Measurements from ENCODE around the gene KRT79. TPM values are rescaled to one million over a fixed set of nuclear protein-coding genes. Genes with fewer than 3 reads are reported as not detected.
A peak's percentile ranks its signal among the peaks of the same experiment; 100 is the strongest.
"Not testable (repeated sequence)": the region's sequence is repeated elsewhere in the genome, so short reads cannot be mapped to it uniquely, and the experiment has no call there.

KRT79 gene
- total RNA-seq (under 1 TPM in 1 of 2 donors, not detected in 1; 0.12 TPM), polyA plus RNA-seq (1 to 10 TPM in 1 of 2 donors, under 1 TPM in 1; 0.02 to 1.5 TPM)
- long read RNA-seq, donor 1: 0 reads
- long read RNA-seq, donor 2: 0 reads
- long read RNA-seq, donor 3: 0 reads
- long read RNA-seq, donor 4: 0 reads
- long read RNA-seq, donor 5: 0 reads

DNA sequence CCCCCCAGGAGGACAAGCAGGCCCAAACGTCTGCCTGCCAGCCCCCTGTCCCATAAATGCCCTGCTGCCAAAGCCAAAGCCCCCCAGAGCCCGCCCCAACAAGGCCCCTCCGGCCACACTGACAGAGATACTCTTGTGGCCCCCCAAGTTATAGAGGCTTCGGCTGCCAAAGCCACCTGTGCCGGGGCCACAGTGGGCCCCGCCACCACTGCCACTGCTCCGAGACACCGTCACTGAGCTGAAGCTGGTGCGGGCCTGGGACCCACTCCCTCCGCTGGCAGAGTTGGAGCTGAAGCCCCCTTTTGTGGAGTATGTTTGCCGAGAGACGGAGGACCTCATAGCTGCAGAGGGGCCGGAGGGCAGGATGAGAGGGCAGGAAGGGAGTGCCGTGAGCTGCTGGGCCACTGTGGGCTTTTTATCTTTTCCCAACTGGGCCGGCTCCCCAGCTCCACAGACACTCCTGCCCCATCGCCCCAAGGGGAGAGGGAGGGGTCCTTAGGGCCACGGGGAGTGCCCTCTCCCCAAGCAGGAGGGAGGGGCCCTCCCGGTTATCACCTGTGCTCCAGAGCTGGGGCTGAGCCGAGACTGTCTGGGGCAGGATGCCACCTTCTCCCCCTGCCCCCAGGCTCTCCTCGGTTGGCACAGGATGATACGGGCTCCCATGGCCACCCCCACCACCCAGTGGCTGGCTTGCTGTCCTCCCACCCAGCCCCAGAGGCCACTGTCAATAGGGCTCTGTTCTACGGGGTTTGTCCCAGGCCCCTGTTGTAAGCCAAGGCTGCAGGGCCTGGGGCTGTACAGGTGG lies at the start of gene KRT79:
TSS of gene KRT79 (minus strand) at position 390 of the 805 bp plus-strand sequence. CDS start at position 339, 51 bp downstream.
- Histone ChIP-seq H3K27ac (ENCODE audit: low read depth in 1 of 2, low read length in 1 of 2) (no peak within 1 kb of the TSS), H3K4me3 (no peak within 1 kb of the TSS), H3K4me1 (ENCODE audit: control insufficient read depth in 5 of 5, insufficient read depth in 5 of 5, low read length in 5 of 5) (no peaks in the 10 kb centered on the region), H3K9ac (ENCODE audit: insufficient read depth in 1 of 2, low read length in 2 of 2) (no peak within 1 kb of the TSS), H3K36me3 (ENCODE audit: control insufficient read depth in 4 of 4, insufficient read depth in 4 of 4, low read length in 4 of 4) (no peaks in the 10 kb centered on the region), H3K9me3 (ENCODE audit: control insufficient read depth in 4 of 4, insufficient read depth in 3 of 4, low read length in 3 of 4) (no peaks in the 10 kb centered on the region), H3K27me3 (ENCODE audit: control insufficient read depth in 3 of 3, insufficient read depth in 3 of 3, low read length in 2 of 3) (peaks cover 0 to 20% (median 0%) of the 10 kb centered on the region in 3 donors)
- TF ChIP-seq, protein P1, sequence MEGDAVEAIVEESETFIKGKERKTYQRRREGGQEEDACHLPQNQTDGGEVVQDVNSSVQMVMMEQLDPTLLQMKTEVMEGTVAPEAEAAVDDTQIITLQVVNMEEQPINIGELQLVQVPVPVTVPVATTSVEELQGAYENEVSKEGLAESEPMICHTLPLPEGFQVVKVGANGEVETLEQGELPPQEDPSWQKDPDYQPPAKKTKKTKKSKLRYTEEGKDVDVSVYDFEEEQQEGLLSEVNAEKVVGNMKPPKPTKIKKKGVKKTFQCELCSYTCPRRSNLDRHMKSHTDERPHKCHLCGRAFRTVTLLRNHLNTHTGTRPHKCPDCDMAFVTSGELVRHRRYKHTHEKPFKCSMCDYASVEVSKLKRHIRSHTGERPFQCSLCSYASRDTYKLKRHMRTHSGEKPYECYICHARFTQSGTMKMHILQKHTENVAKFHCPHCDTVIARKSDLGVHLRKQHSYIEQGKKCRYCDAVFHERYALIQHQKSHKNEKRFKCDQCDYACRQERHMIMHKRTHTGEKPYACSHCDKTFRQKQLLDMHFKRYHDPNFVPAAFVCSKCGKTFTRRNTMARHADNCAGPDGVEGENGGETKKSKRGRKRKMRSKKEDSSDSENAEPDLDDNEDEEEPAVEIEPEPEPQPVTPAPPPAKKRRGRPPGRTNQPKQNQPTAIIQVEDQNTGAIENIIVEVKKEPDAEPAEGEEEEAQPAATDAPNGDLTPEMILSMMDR (IDR thresholded peaks at IDR 0.05; ENCODE audit: control extremely low read depth, extremely low read depth): no peak
- WGBS, 2 donors: 82 to 94% methylated on average over 21 to 22 of the region's 22 CpGs
- DNase-seq (no peak), ATAC-seq (ENCODE audit: insufficient read depth, low FRiP score) (no peak)

GRCh38 chr12:52880499-52880898 lies 46.4 kb upstream of the KRT79 start:
- not testable (repeated sequence) for H3K36me3 ChIP-seq (ENCODE audit: control insufficient read depth in 4 of 4, insufficient read depth in 4 of 4, low read length in 4 of 4); H3K4me1 ChIP-seq (ENCODE audit: control insufficient read depth in 5 of 5, insufficient read depth in 5 of 5, low read length in 5 of 5); H3K9ac ChIP-seq (ENCODE audit: insufficient read depth in 1 of 2, low read length in 2 of 2); H3K27ac ChIP-seq (ENCODE audit: low read depth in 1 of 2, low read length in 1 of 2); H3K4me3 ChIP-seq; ATAC-seq (ENCODE audit: insufficient read depth, low FRiP score); DNase-seq; H3K9me3 ChIP-seq (ENCODE audit: control insufficient read depth in 4 of 4, insufficient read depth in 3 of 4, low read length in 3 of 4); H3K27me3 ChIP-seq (ENCODE audit: control insufficient read depth in 3 of 3, insufficient read depth in 3 of 3, low read length in 2 of 3)
- WGBS, 2 donors: 64 to 83% methylated on average over 8 of the region's 8 CpGs

DNA sequence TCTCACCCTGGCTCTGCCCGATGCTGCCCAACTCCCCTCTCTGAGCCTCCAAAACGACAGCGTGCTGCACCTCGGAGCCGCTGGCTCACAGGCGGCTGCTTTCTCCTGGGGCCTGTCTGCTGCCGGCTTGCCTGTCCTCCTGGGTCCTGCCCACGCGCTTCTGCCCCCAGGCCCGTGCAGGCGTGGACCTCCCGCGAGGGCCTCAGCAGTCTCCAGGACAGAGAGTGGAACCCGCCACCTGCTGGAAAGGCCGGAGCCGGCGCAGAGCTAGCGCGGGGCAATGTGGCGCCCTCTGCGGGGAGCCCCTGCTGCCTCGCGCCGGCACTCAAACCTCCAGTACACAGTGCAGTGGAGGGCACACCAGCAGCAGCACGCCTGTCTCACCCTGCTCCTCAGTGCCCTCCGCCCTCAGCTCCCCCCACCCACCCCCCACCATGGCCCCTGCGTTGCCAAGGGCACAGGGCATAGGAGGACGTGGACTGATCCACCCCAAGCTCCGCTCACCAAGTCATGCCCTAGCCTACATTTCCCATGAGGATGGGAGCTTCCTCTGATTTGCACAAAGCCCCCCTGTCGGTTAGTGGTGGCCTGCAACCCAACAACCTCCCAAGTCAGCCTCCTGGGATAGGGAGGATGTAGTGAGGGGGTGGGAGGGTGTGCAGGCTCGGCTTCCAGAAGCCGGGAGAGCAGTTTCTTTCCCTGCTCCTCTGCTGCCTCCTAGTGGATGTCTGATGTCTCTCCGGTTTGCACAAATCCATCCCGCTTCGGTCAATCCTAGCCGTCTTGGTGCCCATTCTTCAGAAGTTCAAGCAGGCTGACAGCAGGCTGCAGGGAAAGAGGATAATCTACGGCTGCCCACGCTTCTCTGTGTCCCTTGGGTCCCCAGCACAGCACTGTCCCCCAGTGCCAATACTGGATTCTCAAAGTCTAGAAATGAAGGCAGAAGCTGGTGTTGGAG lies 45.6 kb upstream of the KRT79 start:
- no peaks in the 10 kb centered on the region for H3K27me3 ChIP-seq (ENCODE audit: control insufficient read depth in 3 of 3, insufficient read depth in 3 of 3, low read length in 2 of 3)
- H3K27ac ChIP-seq (ENCODE audit: low read depth in 1 of 2, low read length in 1 of 2): no peak overlapping the region
- no peaks in the 10 kb centered on the region for H3K36me3 ChIP-seq (ENCODE audit: control insufficient read depth in 4 of 4, insufficient read depth in 4 of 4, low read length in 4 of 4)
- DNase-seq (peak; percentile 86 to 92 (median 91)), ATAC-seq (ENCODE audit: insufficient read depth, low FRiP score) (peak; percentile 84)
- peaks cover 0 to 4% (median 2%) of the 10 kb centered on the region in 5 donors for H3K4me1 ChIP-seq (ENCODE audit: control insufficient read depth in 5 of 5, insufficient read depth in 5 of 5, low read length in 5 of 5)
- H3K4me3 ChIP-seq: no peak overlapping the region
- no peak overlapping the region for H3K9ac ChIP-seq (ENCODE audit: insufficient read depth in 1 of 2, low read length in 2 of 2)
- 9 to 14% methylated on average over 33 to 38 of the region's 38 CpGs for WGBS, 2 donors
- H3K9me3 ChIP-seq (ENCODE audit: control insufficient read depth in 4 of 4, insufficient read depth in 3 of 4, low read length in 3 of 4): no peaks in the 10 kb centered on the region
- TF ChIP-seq, protein P1 (IDR thresholded peaks at IDR 0.05; ENCODE audit: control extremely low read depth, extremely low read depth): peak; percentile 92

All from lung (tissue), 16 donors.